NCI-H1694 treated with DMSO at 0.1 percent for 48 hours (cell line): Measurements from ENCODE around the gene SLC12A8.

Source experiments
- DNase-seq: peaks from one replicate; lab custom pipeline; 2025; lab: John Stamatoyannopoulos, UW

Gene SLC12A8

DNA sequence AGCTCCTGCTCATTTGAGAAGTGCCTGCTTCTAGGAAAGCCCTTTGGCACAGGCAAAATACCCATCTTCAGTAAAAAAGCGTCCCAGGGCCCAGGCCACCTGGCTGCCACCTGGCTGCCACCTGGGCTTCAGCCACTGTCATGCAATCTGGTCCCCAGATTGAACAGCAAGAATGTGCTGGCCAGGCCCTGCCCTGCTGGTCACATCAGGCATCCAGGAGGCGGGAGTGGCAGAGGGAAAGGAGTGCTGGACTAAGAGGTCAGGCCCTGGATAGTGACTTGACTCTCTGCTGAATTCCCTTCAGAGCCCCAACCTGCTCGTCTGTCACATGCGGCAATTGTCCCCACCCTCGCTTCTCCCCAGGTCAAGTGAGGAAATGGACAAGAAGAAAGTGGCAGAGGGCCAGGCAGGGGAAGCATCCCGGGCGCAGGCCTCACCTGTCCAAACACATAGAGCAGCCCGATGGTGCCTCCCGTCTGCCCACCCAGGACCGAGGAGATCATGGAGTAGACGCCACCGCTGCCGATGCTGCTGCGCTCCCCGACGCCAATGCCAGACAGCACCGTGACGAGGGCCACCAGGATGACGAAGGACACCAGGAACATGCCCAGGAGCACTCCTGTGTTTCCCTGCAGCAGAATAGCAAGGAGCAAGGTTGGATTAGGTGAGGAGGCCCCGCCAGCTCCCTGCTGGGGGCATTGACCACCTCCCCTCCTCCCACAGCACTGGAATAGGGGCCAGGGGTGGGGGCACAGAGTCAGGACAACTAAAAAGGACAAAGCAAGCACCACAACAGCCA lies 25.5 kb downstream of the SLC12A8 start:
- DNase-seq, result no peak

DNA sequence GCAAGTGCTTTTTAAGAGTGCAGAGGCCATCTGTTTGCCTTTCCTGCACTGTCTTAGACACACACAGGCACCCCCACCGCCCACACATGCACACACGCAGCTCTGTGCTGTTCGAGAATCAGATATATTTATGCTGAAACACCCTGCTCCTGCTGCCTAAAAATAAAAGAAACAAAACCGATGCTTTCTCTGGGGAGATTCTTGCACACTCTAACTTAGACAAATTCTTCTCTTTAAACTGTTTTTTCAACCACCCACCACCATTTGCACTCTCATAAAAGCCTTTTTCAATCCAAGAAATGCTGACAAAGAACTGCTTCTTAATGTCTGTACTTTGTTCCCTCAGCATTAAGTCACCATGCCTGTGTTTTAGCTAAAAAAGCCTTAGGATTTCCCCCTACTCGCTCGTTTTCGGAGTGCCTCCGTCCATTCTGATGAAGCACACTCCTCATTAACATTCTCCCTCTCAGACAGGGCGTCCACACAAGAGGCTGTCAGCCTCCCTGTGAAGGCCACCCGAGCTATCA lies 26.2 kb downstream of the SLC12A8 start:
- no peak for DNase-seq

GRCh38 chr3:125185805-125186204 lies 26.7 kb downstream of the SLC12A8 start:
- no peak for DNase-seq

- no peak for DNase-seq
Measured at GRCh38 chr3:125179884-125180240, 32.7 kb downstream of the SLC12A8 start.

GRCh38 chr3:125179143-125179883 lies 33.2 kb downstream of the SLC12A8 start:
- DNase-seq, result no peak

DNA sequence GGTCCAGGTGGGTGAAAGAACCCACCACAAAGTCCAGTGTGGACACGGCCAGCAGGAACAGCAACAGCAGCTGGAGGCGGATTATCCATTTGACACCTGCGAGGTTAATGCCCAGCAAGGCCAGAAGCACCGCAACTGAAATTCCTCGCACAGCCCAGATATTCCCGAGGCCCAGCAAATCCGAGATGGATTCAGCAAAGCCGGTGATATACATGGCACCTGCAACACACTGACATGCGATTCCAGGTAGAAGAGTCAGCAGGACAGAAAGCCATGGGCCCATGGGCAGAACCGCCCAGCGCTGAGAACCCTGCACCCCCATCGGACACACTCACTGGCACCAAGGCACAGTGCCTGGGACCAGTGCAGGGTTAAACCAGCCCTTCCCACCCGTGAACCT lies 34.8 kb downstream of the SLC12A8 start:
- no peak for DNase-seq

DNA sequence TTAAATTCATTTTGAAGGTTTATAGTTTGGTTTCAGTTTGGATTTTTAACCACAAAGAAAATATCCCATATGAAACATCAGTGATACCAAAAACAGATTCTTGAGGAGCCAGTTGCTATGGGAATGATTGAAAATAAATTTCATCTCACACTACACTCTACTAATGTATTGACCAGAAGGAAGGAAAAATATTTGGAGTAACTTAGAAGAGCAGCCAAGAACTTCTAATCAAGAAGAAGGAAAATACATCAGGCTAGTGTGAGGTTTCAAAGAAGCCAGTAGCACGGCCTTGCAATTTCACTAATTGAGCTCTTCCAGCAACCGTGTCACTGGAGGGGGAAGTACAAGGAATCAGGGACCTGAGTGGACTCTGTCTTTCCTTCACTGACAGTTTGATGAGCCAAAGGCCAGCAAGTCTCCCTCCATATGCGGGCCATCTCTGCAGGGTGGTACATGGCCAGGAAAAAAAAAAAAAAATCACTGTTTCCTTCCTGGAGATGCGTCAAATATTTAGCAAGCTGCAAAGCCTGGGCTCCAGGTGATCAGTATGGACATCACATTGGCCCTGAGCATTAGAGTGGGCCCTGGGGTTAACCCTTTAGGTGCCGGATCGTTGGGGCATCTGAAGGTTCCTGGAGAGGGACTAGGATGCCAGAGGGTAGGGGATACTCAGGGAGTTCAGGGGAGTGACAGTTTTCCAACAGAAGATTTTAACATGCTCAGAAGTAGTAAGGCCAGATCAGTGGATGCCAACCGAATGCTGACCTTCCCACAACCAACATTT lies 37.1 kb downstream of the SLC12A8 start:
- DNase-seq, result no peak

DNA sequence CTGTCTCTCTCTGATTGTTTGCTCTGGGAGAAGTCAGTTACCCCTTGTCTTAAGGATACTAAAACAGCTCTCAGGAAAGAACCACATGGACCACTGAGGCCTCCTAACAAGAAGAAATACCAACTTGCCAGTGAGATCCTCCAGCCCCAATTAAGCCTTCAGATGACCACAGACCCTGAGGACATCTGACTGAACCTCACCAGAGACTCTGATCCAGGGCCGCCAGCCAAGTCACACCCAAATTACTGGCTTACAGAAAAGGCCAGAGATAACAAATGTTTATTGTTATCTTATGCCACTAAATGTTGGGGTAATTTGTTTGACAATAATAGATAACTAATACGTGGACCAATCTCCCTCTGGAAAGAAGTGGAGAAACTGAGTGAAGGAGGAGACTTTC lies 40.2 kb downstream of the SLC12A8 start:
- no peak for DNase-seq

DNA sequence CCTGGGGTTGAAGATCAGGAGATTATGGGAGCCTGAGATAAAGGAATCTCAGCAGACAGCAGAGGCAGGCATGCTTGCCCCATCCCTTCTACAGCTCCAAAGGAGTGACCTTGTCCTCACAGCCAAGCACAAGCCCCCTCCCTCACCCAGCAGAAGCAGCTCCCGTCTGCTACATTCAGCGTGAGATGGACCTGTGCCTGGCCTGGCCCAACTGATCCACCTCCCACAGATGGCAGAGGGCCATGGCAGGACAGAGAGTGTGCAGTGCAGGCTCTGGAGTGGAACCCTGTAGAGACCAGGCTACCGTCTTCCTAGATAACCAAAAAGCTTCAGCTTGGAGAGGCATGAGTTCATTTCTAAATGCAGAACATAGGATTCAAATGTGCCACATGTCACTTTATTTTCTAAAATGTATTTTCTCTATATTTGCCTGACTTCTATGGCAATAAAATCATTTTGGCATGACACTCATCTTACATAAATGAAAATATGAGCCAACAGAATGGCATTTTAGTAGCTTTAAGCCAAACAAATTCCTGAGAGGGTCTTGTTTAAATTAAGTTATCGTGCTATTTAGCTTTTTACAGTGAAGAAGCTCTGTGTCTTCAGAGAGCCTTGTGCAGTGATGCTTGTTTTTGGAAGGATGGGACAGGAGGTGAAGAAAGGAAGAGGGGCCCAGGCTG lies 43.7 kb downstream of the SLC12A8 start:
- no peak for DNase-seq

GRCh38 chr3:125166599-125167136 lies 45.9 kb downstream of the SLC12A8 start:
- DNase-seq, result no peak

DNA sequence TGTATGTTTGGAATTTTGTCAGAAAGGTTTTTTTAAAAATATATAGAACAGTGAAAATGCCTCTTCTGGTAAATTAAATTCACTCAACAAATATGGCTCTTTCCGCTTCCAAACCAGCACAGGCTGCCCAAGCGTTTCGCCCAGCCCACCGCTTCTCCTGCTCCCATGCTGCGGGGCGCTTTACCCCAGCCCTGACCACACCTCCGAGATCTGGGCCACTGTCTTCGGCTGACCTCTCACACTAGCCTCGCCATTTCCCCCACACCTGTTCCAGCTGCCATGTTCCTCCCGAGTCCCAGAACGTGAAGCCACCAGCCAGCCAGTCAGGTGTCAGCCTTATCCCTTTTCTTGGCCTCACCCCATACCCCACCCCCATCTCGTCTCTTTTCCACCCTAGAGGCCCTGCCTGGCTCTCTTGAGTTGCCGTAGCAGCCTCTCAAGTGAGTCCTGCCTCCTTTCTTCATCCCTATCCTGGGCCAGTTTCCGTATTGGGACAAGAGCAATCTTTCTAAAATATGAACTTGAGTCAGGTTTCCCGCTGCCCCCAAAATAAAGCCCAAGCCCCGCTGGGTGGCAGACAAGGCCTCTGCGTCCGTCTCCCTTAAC lies 46.5 kb downstream of the SLC12A8 start:
- DNase-seq, result no peak

GRCh38 chr3:125165189-125165947 lies 47.2 kb downstream of the SLC12A8 start:
- no peak for DNase-seq

- DNase-seq, result no peak
Measured at GRCh38 chr3:125163739-125164601, 48.6 kb downstream of the SLC12A8 start.

DNA sequence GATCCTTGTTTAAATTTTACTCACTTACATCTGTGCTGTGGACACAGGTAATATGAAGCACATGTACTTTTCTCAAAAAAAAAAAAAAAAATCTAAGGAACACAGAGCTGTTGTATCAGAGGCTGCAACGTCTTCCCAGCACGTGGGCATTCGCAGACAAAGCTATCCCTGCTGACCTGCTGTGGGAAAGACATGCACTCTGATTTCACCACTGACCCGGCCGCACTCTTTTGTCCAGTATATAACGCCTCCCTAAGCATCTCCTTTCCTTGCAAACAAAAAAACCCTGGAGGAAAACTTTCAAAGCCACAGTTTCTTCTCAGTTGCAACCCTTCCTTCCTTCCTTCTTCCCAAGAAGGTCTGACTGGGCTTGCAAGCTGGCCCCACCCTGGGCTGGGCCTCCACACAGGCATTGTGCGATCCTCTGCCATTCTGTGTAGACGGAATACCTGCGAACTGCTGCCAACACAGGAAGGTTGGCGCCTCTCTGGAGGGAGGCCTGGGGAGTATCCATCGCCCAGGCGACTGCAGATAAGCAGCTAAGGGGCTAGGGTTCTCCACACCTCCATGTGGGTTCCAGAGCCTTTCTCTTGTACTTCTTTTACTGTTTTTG lies 50.8 kb downstream of the SLC12A8 start:
- no peak for DNase-seq

DNA sequence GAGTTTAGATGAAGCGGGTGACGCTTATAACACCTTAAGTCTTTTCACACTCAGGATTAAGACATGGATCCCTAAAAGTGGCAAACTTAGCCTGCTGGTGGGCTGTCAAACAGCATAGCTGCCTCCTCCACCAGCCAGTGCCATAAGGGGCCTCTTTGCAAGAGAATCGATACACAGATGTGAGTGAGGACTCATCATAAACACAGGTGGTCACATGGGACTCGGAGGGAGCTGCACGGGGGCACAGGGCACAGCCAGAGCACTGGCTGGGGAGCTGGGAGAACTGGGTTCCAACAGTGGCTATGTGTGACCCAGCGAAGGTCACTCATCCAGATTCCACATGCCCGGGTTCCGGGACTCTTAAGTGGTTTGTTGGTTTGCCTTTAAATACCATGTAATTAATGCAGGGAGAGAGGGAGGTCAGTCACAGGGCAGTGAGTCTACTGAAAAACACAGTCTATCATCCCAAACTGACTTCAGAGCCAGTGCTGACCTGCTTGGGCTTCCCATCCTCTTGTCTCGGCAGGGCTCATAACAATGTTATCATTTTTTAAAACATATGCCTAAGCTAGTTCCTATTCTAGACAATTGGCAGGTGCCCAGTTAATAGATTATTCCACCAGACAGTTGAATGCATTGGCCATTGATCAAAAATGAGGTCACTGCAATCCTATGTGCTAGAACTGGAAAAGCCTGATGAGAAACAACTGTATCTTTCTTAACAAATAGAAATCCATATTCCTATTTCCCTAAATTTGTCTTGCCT lies 51.8 kb downstream of the SLC12A8 start:
- DNase-seq, result no peak

GRCh38 chr3:125157183-125157582 lies 55.4 kb downstream of the SLC12A8 start:
- DNase-seq, result no peak

DNA sequence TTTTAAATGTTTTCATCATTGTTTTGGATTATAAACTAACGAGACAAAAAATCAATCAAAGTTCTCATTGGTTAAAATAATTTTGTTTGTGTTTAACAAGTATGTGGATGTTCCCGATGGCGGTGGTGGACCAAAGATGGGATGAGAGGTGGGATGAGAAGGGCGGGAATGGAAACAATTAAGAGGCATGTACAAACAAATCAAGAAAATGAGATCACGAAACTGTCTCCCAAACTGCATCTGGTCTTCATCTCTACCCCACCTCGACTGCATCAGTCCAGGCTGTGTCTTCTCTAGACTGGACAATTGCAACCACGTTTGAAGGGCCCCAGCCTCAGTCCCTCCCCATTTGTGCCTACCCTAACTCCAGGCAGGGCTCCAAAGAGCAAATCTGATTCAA lies 56.1 kb downstream of the SLC12A8 start:
- DNase-seq, result no peak

GRCh38 chr3:125154800-125155269 lies 57.7 kb downstream of the SLC12A8 start:
- no peak for DNase-seq
